GM19328 (cell line): ENCODE measurements around the gene FNTB.
A peak's percentile ranks its signal among the peaks of the same experiment; 100 is the strongest.
"Not testable (repeated sequence)": the region's sequence is repeated elsewhere in the genome, so short reads cannot be mapped to it uniquely, and the experiment has no call there.

Experiments used
- ATAC-seq: cut with Tn5 transposase; IDR thresholded peaks from one replicate; pipeline ENCODE4 v1.9.1; 2021; ENCODE audit warnings: mild to moderate bottlenecking, moderate library complexity; ENCODE audit not compliant: unreplicated experiment

Gene FNTB

GRCh38 chr14:65011538-65011937 is 24.8 kb downstream of the FNTB start:
- ATAC-seq, result no peak

- ATAC-seq, result no peak
Measured at GRCh38 chr14:65012353-65012752, 25.7 kb downstream of the FNTB start.

- no peak for ATAC-seq
Measured at GRCh38 chr14:65015391-65015790, 28.7 kb downstream of the FNTB start.

GRCh38 chr14:65016471-65016870 is 29.8 kb downstream of the FNTB start:
- no peak for ATAC-seq

GRCh38 chr14:65019944-65020566 is 33.4 kb downstream of the FNTB start:
- ATAC-seq, result no peak

- ATAC-seq, result no peak
Measured at GRCh38 chr14:65024957-65025356, 38.3 kb downstream of the FNTB start.

- ATAC-seq, result no peak
Measured at GRCh38 chr14:65025818-65026217, 39.1 kb downstream of the FNTB start.

- ATAC-seq, result no peak
Measured at GRCh38 chr14:65026526-65026925, 39.8 kb downstream of the FNTB start.

- ATAC-seq, result no peak
Measured at GRCh38 chr14:65027127-65027799, 40.6 kb downstream of the FNTB start.

- ATAC-seq, result no peak
Measured at GRCh38 chr14:65028937-65029336, 42.2 kb downstream of the FNTB start.

GRCh38 chr14:65031321-65031720 is 44.6 kb downstream of the FNTB start:
- not testable (repeated sequence) for ATAC-seq

- ATAC-seq, result no peak
Measured at GRCh38 chr14:65032319-65032718, 45.6 kb downstream of the FNTB start.

- no peak for ATAC-seq
Measured at GRCh38 chr14:65033181-65033580, 46.5 kb downstream of the FNTB start.

- ATAC-seq, result no peak
Measured at GRCh38 chr14:65034021-65034420, 47.3 kb downstream of the FNTB start.

- no peak for ATAC-seq
Measured at GRCh38 chr14:65035049-65035448, 48.4 kb downstream of the FNTB start.

GRCh38 chr14:65038966-65039365 is 52.3 kb downstream of the FNTB start:
- ATAC-seq, result no peak

- no peak for ATAC-seq
Measured at GRCh38 chr14:65040666-65041433, 54.2 kb downstream of the FNTB start.

- ATAC-seq, result no peak
Measured at GRCh38 chr14:65041434-65041915, 54.8 kb downstream of the FNTB start.

GRCh38 chr14:65042296-65042695 is 55.6 kb downstream of the FNTB start:
- ATAC-seq, result no peak

GRCh38 chr14:65042731-65043372 is 56.2 kb downstream of the FNTB start:
- ATAC-seq, result peak; percentile 80

GRCh38 chr14:65043893-65044595 is 57.3 kb downstream of the FNTB start:
- no peak for ATAC-seq
